Measurements from ENCODE around the gene SUGCT. TPM values are rescaled to one million over a fixed set of nuclear protein-coding genes. Genes with fewer than 3 reads are reported as not detected.

The SUGCT gene
- total RNA-seq, 1 experiment from 2014 or later = 5.4 TPM

GRCh38 chr7:40341836-40342235 is 207.0 kb downstream of the SUGCT start:
- no peaks in the 10 kb centered on the region for H3K79me1 ChIP-seq (ENCODE audit: insufficient read depth, low read depth, low read length, poor library complexity, severe bottlenecking)
- H3K36me3 Mint-ChIP-seq (ENCODE audit: insufficient read depth in 1 of 3, low read depth in 3 of 3) = peaks cover 10 to 19% (median 14%) of the 10 kb centered on the region in 3 experiments
- H3K4me1 ChIP-seq (ENCODE audit: insufficient read depth, low read length) = no peaks in the 10 kb centered on the region
- H4K91ac ChIP-seq (ENCODE audit: insufficient read length, low read depth, low read length) = no peak overlapping the region
- no peak overlapping the region for H4K5ac ChIP-seq (ENCODE audit: insufficient read length, low read depth, low read length)
- H3K27ac ChIP-seq (ENCODE audit: insufficient read length, low read depth, low read length) = no peak overlapping the region
- no peak overlapping the region for H2BK5ac ChIP-seq (ENCODE audit: insufficient read length, low read length)
- no peak for TF ChIP-seq CTCF (conservative IDR thresholded peaks at IDR 0.05)
- no peak overlapping the region for H3K4me3 Mint-ChIP-seq
- H3K23ac ChIP-seq (ENCODE audit: insufficient read length, low read depth, low read length) = no peak overlapping the region
- H3K23me2 ChIP-seq (ENCODE audit: insufficient read length, low read depth, low read length, poor library complexity, severe bottlenecking) = no peaks in the 10 kb centered on the region
- no peak overlapping the region for H2BK12ac ChIP-seq (ENCODE audit: insufficient read length, low read depth, low read length)
- no peak overlapping the region for H2AK5ac ChIP-seq (ENCODE audit: insufficient read length, low read length)
- H3K27me3 Mint-ChIP-seq (ENCODE audit: low read depth) = peaks cover 1% of the 10 kb centered on the region; the same call in 1 of the 2 replicates
- H3K27ac Mint-ChIP-seq = no peak overlapping the region
- peaks cover 26 to 31% of the 10 kb centered on the region in 2 experiments for H3K9me3 Mint-ChIP-seq
- H4K20me1 ChIP-seq (ENCODE audit: control insufficient read depth, insufficient read depth, insufficient read length) = no peaks in the 10 kb centered on the region
- H3K4me2 ChIP-seq (ENCODE audit: insufficient read depth, insufficient read length, low read length) = no peak overlapping the region
- no peak overlapping the region for H3K18ac ChIP-seq (ENCODE audit: insufficient read length, low read depth, low read length)
- H2BK15ac ChIP-seq (ENCODE audit: low read depth, low read length) = no peak overlapping the region
- H3K27me3 ChIP-seq (ENCODE audit: insufficient read depth, low read length) = no peaks in the 10 kb centered on the region
- no peak overlapping the region for H2BK20ac ChIP-seq (ENCODE audit: low read depth, low read length, poor library complexity, severe bottlenecking)
- H3T11ph ChIP-seq (ENCODE audit: low read length) = no peak overlapping the region
- no peak overlapping the region for H3K56ac ChIP-seq (ENCODE audit: insufficient read length, low read depth, low read length)
- H3K9me3 ChIP-seq (ENCODE audit: control insufficient read depth, low read depth, low read length) = peaks cover 6% of the 10 kb centered on the region
- H2BK120ac ChIP-seq (ENCODE audit: low read depth, low read length, poor library complexity, severe bottlenecking) = no peak overlapping the region
- no peak for DNase-seq
- no peak overlapping the region for H3K14ac ChIP-seq (ENCODE audit: insufficient read depth, low read length)
- no peak overlapping the region for H3K9ac ChIP-seq (ENCODE audit: extremely low read depth, insufficient read length, low read length)
- no peak overlapping the region for H2AFZ ChIP-seq (ENCODE audit: low read length)
- H3K4ac ChIP-seq (ENCODE audit: low read depth, low read length) = no peak overlapping the region
- H3K4me1 Mint-ChIP-seq = no peaks in the 10 kb centered on the region
- no peak overlapping the region for H4K8ac ChIP-seq (replicated peaks; ENCODE audit: insufficient read length, low read depth, low read length)
- no peaks in the 10 kb centered on the region for H3K79me2 ChIP-seq (ENCODE audit: insufficient read depth, low read length)
